NCI-H524 treated with DMSO at 0.1 percent for 48 hours (cell line): Measurements from ENCODE around the gene DKK2.
A peak's percentile ranks its signal among the peaks of the same experiment; 100 is the strongest.

ENCODE experiments used
- DNase-seq: peaks from one replicate; lab custom pipeline; 2025; lab: John Stamatoyannopoulos, UW

Gene DKK2

DNA sequence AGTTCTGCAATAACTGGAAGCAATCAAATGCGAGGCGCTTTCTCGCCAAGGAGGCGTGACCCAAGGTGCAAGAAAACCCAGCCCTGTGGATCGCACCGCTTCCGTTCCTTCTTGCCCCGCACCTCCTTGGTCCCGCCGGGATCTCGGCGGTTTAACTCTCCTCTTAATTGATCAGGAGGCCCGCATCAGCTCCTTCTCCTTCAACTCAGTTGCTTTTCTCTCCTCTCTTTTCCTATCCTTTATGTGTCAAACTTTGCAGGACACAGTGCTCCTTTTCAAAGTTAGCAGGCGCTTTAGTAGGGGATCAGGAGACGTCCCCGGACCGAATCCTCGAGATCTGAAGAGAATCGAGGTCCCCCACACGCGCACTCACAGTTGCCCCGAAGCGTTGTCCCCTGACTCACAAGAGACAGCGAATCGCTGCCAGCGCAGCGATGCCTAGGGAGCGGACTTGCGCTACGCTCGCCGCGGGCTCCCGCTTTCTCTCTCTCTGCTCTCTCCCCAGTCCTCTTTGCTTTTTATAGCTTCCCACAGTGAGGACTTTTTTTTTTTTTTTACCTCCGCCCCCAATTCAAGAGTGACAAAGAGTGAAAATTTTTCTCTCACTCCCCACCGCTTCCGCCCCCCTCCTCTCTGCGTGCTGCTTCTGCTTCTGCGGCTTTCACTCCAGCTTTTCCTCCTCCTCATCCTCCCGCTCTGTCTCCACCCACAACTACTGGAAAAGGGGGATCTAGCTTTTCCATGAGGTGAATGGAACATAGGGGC, at the start of gene DKK2:
Gene DKK2, minus strand, starts transcription at position 495 of the 765 bp plus-strand sequence. CDS start 722 bp downstream, outside the sequence.
- DNase-seq, result no peak

- no peak for DNase-seq
Observed at GRCh38 chr4:107077192-107077591, 41.1 kb upstream of the DKK2 start.

DNA sequence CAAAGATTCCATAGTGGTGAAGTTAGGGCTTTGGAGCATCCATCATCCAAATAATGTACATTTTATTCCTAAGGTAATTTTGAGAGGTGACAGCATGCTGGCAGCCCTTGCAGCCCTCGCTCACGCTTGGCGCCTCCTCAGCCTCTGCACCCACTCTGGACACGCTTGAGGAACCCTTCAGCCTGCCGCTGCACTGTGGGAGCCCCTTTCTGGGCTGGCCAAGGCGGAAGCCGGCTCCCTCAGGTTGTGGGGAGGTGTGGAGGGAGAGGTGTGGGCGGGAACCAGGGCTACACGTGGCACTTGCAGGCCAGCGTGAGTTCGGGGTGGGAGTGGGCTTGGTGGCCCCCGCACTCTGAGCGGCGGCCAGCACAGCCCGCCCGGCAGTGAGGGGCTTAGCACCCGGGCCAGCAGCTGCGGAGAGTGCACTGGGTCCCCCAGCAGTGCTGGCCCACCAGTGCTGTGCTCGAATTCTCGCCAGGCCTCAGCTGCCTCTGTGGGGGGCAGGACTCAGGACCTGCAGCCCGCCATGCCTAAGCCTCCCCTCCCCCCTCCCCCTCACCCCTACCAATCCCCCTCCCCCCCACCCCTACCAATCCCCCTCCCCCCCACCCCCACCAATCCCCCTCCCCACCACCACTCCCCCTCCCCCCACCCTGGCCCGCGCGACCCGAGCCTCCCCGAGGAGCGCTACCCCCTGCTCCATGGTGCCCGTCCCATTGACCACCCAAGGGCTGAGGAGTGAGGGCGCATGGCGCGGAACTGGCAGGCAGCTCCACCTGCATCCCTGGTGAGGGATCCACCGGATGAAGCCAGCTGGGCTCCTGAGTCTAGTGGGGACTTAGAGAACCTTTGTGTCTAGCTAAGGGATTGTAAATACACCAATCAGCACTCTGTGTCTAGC, 37.0 kb upstream of the DKK2 start:
- DNase-seq, result no peak

DNA sequence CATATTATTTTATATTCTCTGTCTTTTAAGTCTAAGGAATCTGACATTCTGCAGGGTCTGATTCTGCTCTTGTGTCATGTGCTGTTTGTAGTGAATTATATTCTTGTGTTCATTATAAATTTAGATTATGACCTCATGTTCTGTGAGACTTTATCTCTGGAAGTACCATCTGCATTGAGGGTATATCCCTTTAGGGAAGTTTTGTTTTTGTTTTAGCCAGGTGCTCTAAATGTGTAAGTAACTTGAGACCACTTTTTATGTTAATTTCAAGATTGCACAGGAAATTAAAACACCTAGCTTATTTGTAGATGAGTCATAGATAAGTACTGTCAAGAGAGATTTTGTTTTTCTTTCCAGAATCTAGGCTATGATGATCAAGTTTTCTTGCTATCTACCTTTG, 35.0 kb upstream of the DKK2 start:
- DNase-seq, result no peak

DNA sequence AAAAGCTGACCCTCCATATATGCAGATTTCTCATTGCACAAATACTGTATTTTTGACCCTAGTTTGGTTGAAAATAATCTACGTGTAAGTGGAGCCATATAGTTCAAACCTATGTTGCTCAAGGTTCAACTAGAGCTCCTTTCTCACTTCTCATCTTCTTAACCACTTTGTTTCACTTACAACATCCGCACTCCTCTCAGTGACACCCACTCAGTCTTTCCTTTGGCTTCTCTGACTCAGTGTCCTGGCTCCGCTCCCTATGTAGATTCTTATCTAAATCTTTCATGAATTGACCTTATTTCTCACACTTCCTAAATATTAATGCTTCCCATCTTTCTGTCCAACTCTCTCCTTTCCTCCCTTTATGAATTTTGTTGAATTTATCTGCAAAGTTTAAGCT, 32.9 kb upstream of the DKK2 start:
- DNase-seq, result no peak

GRCh38 chr4:107068116-107068515, 32.0 kb upstream of the DKK2 start:
- DNase-seq, result no peak

DNA sequence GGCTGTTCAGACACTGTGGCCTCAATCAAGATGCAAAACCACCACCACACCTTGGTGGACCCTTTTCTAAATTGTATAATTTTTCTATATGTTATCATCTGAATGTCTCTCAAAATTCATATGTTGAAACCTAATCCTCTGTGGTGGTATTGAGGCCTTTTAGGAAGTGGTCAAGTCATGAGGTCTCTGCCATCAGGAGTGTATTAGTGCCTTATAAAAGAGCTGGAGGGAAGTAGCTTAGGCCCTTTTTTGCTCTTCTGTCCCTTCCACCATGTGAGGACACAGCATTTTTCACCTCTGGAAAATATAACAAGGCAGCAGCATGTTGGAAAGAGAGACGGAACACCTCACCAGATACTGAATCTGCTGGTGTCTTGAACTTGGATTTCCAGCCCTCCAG, 30.5 kb upstream of the DKK2 start:
- no peak for DNase-seq

- DNase-seq, result no peak
Observed at GRCh38 chr4:107065201-107065600, 29.1 kb upstream of the DKK2 start.

DNA sequence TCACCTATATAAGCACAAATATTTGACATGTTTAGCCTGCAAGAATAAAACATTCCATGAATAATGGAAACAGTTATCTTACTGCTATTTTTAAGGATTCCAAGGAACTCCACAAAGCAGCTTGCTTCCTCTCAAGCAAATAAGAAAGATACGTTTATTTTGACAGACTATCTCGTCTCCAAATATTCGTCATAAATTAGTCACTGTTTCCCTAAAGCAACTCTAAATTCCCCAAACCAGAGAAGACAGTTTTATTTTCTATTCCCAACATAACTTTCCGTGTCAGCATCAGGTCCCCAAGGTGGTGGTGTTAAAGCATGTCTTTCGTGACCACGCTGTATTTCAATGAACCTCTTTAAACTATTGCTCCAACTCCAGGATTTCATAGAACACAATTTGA, 24.3 kb upstream of the DKK2 start:
- no peak for DNase-seq

- no peak for DNase-seq
Observed at GRCh38 chr4:107058828-107059227, 22.7 kb upstream of the DKK2 start.

DNA sequence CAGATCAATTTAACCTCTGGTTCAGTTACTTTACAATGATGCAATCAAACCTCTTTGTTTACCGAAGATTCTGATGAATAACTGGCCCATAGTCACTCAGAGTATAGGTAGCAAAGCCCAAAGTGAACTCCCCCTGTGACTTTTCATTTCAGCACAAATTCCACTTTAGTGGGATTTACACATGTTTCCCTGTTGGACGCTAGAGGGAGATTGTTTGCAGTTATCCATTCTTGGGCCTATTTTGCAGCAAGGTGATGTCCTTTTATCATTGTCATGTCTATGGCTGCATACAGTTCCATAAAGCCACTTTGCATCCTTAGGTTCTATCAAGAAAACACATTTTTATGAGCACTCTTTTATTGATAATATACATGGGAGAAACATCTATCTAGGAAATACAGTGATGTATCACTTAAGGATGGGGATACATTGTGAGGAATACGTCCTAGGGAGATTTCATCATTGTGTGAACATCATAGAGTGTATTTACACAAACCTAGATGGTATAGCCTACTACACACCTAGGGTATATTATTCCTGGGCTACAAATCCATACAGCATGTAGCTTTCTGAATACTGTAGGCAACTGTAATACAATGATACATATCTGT, 14.5 kb upstream of the DKK2 start:
- DNase-seq, result no peak

DNA sequence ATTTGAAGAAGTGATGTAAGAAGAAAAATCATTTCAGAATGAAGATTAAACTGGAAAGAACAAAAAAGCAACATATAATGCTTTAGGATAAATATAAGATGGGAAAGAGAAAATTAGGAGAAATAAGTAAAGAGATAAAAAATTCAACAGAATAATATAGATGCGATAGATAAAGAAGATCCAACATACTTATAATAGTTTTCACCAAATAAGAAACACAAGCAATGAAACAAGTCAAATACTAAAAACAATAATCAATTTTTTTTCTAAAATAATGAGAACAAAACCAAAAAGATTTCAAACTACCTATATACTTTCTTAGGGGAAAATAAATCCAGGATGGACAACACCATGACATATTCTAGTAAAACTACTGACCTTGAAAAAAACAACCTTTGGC, 10.1 kb upstream of the DKK2 start:
- DNase-seq, result no peak

GRCh38 chr4:107044170-107044569, 8.1 kb upstream of the DKK2 start:
- no peak for DNase-seq

GRCh38 chr4:107037199-107037584, 1.1 kb upstream of the DKK2 start:
- DNase-seq, result no peak

GRCh38 chr4:107036584-107037198, 578 bp upstream of the DKK2 start:
- no peak for DNase-seq

GRCh38 chr4:107034996-107035818, 906 bp downstream of the DKK2 start:
- DNase-seq, result no peak

DNA sequence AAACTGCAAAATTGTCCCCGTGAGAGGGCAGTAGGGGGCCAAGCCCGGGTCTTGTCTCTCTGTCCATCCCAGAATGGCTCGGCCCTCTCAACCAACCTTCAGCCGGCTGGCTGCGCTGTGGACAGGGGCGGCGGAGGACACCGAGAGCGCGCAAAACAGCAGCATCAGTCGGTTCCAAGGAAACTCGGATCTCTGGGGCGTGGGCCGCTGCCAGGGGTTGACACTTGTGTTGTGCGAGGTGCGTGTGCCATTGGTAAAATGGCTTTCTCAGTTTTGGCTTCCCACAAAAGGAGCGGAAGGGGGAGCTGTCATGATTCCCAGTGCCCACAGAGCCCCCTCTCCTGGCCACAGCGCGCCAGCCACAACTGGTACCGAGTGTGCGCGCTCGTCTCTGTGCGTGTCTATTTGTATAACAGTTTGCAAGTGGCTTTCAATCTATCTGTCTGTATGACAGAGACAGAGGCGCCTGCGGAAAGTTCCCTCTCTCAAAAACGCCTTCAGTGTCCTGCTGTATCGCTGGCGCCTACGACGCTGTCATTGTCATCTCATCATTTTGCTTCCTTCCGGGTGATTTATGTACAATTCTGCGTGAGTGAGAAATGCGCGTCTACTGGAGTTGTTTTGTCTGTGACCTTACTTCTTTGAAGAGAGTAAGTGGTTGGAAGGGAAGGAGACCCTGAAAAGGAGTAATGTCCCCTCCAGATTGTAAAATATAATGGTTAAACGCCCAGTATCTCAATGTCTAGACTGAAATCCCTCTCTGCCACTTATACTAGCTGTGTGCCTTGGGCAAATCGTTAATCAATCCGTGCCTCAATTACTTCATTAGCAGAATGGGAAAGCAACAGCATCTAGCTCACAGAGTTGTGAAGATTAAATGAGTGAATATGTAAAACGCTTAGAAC, 1.8 kb downstream of the DKK2 start:
- DNase-seq, result peak; percentile 33

- DNase-seq, result no peak
Observed at GRCh38 chr4:107027379-107027778, 8.7 kb downstream of the DKK2 start.

DNA sequence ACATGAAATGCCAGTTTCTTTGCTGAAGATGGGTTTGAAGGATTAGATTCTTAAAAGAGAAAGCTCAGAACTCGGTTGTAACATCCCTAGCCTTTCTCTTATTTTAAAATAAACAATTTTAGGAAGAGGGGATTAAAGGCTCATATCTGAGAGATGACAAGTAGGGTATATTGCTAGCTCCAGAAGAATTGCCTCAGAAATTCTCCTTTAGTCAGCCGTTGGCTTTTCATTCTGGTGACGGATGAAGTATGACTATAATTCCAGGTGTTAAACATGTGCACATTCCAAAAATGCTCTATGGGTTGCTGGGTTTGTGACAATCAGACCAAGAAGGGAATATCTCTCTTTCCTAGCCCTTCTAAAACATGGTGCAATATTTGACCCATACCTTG, 17.8 kb downstream of the DKK2 start:
- no peak for DNase-seq
